ENCODE measurements around the gene CD99.

The CD99 gene

GRCh38 chrX:2697741-2698299 is 6.7 kb downstream of the CD99 start:
- in situ Hi-C loops (cut with MboI; ENCODE audit: low sequenced_read_pairs) = no loop called here

GRCh38 chrX:2698604-2699003 is 7.5 kb downstream of the CD99 start:
- in situ Hi-C loops (cut with MboI; ENCODE audit: low sequenced_read_pairs) = no loop called here

- in situ Hi-C loops (cut with MboI; ENCODE audit: low sequenced_read_pairs) = no loop called here
Observed at GRCh38 chrX:2699959-2700358, 8.9 kb downstream of the CD99 start.

- in situ Hi-C loops (cut with MboI; ENCODE audit: low sequenced_read_pairs) = no loop called here
Observed at GRCh38 chrX:2700405-2701320, 9.6 kb downstream of the CD99 start.

- in situ Hi-C loops (cut with MboI; ENCODE audit: low sequenced_read_pairs) = no loop called here
Observed at GRCh38 chrX:2701600-2701999, 10.5 kb downstream of the CD99 start.

GRCh38 chrX:2703991-2704369 is 12.9 kb downstream of the CD99 start:
- in situ Hi-C loops (cut with MboI; ENCODE audit: low sequenced_read_pairs) = no loop called here

GRCh38 chrX:2705046-2705832 is 14.1 kb downstream of the CD99 start:
- in situ Hi-C loops (cut with MboI; ENCODE audit: low sequenced_read_pairs) = no loop called here

- in situ Hi-C loops (cut with MboI; ENCODE audit: low sequenced_read_pairs) = no loop called here
Observed at GRCh38 chrX:2707334-2707760, 16.3 kb downstream of the CD99 start.

- in situ Hi-C loops (cut with MboI; ENCODE audit: low sequenced_read_pairs) = no loop called here
Observed at GRCh38 chrX:2708021-2708420, 16.9 kb downstream of the CD99 start.

- in situ Hi-C loops (cut with MboI; ENCODE audit: low sequenced_read_pairs) = no loop called here
Observed at GRCh38 chrX:2708592-2709188, 17.6 kb downstream of the CD99 start.

- in situ Hi-C loops (cut with MboI; ENCODE audit: low sequenced_read_pairs) = no loop called here
Observed at GRCh38 chrX:2709556-2709955, 18.5 kb downstream of the CD99 start.

- in situ Hi-C loops (cut with MboI; ENCODE audit: low sequenced_read_pairs) = no loop called here
Observed at GRCh38 chrX:2710041-2710840, 19.1 kb downstream of the CD99 start.

- in situ Hi-C loops (cut with MboI; ENCODE audit: low sequenced_read_pairs) = no loop called here
Observed at GRCh38 chrX:2711441-2711840, 20.3 kb downstream of the CD99 start.

- in situ Hi-C loops (cut with MboI; ENCODE audit: low sequenced_read_pairs) = no loop called here
Observed at GRCh38 chrX:2712428-2712827, 21.3 kb downstream of the CD99 start.

- in situ Hi-C loops (cut with MboI; ENCODE audit: low sequenced_read_pairs) = no loop called here
Observed at GRCh38 chrX:2712890-2713840, 22.1 kb downstream of the CD99 start.

GRCh38 chrX:2714551-2714950 is 23.5 kb downstream of the CD99 start:
- in situ Hi-C loops (cut with MboI; ENCODE audit: low sequenced_read_pairs) = no loop called here

- in situ Hi-C loops (cut with MboI; ENCODE audit: low sequenced_read_pairs) = no loop called here
Observed at GRCh38 chrX:2715066-2715600, 24.0 kb downstream of the CD99 start.

GRCh38 chrX:2717312-2717711 is 26.2 kb downstream of the CD99 start:
- in situ Hi-C loops (cut with MboI; ENCODE audit: low sequenced_read_pairs) = no loop called here

- in situ Hi-C loops (cut with MboI; ENCODE audit: low sequenced_read_pairs) = no loop called here
Observed at GRCh38 chrX:2718821-2719220, 27.7 kb downstream of the CD99 start.
